ENCODE data around the gene OR52L1. TPM values are rescaled to one million over a fixed set of nuclear protein-coding genes. Genes with fewer than 3 reads are reported as not detected.

The OR52L1 gene
- total RNA-seq, 1 experiment from 2014 or later, result not detected

GRCh38 chr11:5968394-5968793 lies 18.4 kb downstream of the OR52L1 start, which contains the start of gene OR56A5:
TSS of gene OR56A5 (minus strand) at chr11:5968494. CDS start at chr11:5968494, 0 bp downstream.
- TF ChIP-seq REST (IDR thresholded peaks at IDR 0.05; ENCODE audit: insufficient read depth in 1 of 2, low read depth in 2 of 2, low read length in 1 of 2), result no peak
- TF ChIP-seq TCF7L2 (IDR thresholded peaks at IDR 0.05; ENCODE audit: low read depth, low read length), result no peak
- no peak for TF ChIP-seq SIN3A (IDR thresholded peaks at IDR 0.05; ENCODE audit: borderline replicate concordance, insufficient read depth, low read depth, low read length)
- TF ChIP-seq CTCF (IDR thresholded peaks at IDR 0.05), result no peak
- no peak for TF ChIP-seq POLR2AphosphoS5 (IDR thresholded peaks at IDR 0.05; ENCODE audit: low read depth, low read length)
- H3K9me3 ChIP-seq (ENCODE audit: control insufficient read depth, insufficient read depth, low read depth, low read length), result no peaks in the 10 kb centered on the region
- CTCF ChIA-PET, result no interaction called here
- ATAC-seq, result no peak
- intact Hi-C loops (cut with micrococcal nuclease; ENCODE audit: unreplicated experiment) (no loop called here), in situ Hi-C loops (cut with HindIII; ENCODE audit: low pct_unique_long_range_greater_than_20kb, low sequenced_read_pairs) (no loop called here)
- no peaks in the 10 kb centered on the region for H3K4me1 ChIP-seq (ENCODE audit: control insufficient read depth, insufficient read depth, low read length)
- POLR2A ChIA-PET, result no interaction called here
- peaks cover 2% of the 10 kb centered on the region; the same call in 1 of the 2 replicates for H3K27me3 ChIP-seq (ENCODE audit: control insufficient read depth, insufficient read depth, low read length)
- no peak within 1 kb of the TSS for H3K27ac ChIP-seq (ENCODE audit: low read length)
- no peaks in the 10 kb centered on the region for H3K36me3 ChIP-seq (ENCODE audit: control insufficient read depth, insufficient read depth, low read length)
- no TSS peak for BruUV-seq (replicated peaks)
- no peak for DNase-seq (ENCODE audit: low read depth, low spot score)
- H3K4me3 ChIP-seq (ENCODE audit: low read depth in 2 of 2, low read length in 2 of 2), result no peak within 1 kb of the TSS

- no peak overlapping the region for H3K27ac ChIP-seq (ENCODE audit: low read length)
- H3K4me1 ChIP-seq (ENCODE audit: control insufficient read depth, insufficient read depth, low read length), result no peaks in the 10 kb centered on the region
- H3K9me3 ChIP-seq (ENCODE audit: control insufficient read depth, insufficient read depth, low read depth, low read length), result 0 out of 2 replicates have a peak, but pooled peaks cover 2% of the 10 kb centered on the region
- intact Hi-C loops (cut with micrococcal nuclease; ENCODE audit: unreplicated experiment), result no loop called here
- no TSS peak for BruUV-seq (replicated peaks)
- DNase-seq (ENCODE audit: low read depth, low spot score) (no peak), ATAC-seq (no peak)
- no peaks in the 10 kb centered on the region for H3K27me3 ChIP-seq (ENCODE audit: control insufficient read depth, insufficient read depth, low read length)
- in situ Hi-C loops (cut with HindIII; ENCODE audit: low pct_unique_long_range_greater_than_20kb, low sequenced_read_pairs), result no loop called here
- no peaks in the 10 kb centered on the region for H3K36me3 ChIP-seq (ENCODE audit: control insufficient read depth, insufficient read depth, low read length)
- no peak overlapping the region for H3K4me3 ChIP-seq (ENCODE audit: low read depth in 2 of 2, low read length in 2 of 2)
- CTCF ChIA-PET, result no interaction called here
- POLR2A ChIA-PET, result no interaction called here
- TF ChIP-seq TCF7L2 (IDR thresholded peaks at IDR 0.05; ENCODE audit: low read depth, low read length) (no peak), REST (IDR thresholded peaks at IDR 0.05; ENCODE audit: insufficient read depth in 1 of 2, low read depth in 2 of 2, low read length in 1 of 2) (no peak), CTCF (IDR thresholded peaks at IDR 0.05) (no peak), SIN3A (IDR thresholded peaks at IDR 0.05; ENCODE audit: borderline replicate concordance, insufficient read depth, low read depth, low read length) (no peak), POLR2AphosphoS5 (IDR thresholded peaks at IDR 0.05; ENCODE audit: low read depth, low read length) (no peak)
Observed at GRCh38 chr11:5967708-5968107, 19.1 kb downstream of the OR52L1 start.

All from Panc1 (cell line).